Measurements from ENCODE around the gene TRPT1. TPM values are rescaled to one million over a fixed set of nuclear protein-coding genes. Genes with fewer than 3 reads are reported as not detected.
A peak's percentile ranks its signal among the peaks of the same experiment; 100 is the strongest.

Gene TRPT1
- total RNA-seq, 2 experiments from 2014 or later, result 33.7 to 41.5 TPM

DNA sequence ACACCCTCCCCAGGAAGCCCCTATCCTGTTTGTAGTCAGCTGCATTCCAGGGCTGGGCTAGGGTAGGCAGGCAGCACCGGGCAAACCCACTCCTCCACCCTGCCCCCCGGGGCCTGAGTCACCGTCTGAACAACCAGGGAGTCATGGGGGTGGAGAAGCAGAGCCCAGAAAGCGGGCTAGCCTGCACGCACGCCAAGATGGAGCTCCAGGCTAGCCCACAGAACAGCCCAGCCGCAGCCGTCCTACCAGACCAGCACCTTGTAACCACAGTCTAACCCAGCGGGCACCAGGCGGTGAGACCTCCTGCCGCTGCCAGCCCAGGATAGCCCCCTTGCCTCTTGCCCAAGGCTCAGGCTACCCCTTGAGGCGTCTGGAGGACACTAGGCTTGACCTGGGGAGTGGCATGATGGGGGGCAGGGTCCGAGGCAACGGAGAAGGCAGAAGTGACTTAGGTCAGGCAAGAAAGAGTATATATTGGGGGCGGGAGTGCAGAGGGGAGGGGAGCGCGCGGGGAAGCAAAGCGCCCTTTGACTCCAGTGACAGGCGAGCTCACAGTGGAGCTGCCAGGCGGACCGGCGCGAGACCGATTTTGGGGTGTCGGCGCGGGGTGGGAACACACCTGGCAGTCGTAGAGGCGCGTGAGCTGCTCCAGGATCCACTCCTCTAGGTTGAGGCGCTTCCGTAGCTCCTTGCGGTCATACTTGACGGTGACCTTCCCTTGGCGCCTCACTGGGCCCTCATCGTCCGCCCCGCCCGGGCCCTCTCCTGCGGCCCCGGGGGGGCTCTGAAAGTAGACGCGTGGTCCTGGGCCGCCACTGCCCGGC is 20.0 kb upstream of the TRPT1 start:
- H3K27ac Mint-ChIP-seq, result peak overlapping the region; percentile 93
- no peaks in the 10 kb centered on the region for H3K9me3 Mint-ChIP-seq
- DNase-seq (peak; percentile 90), ATAC-seq (peak; percentile 5)
- peak overlapping the region; percentile 94 for H3K4me3 Mint-ChIP-seq
- H3K4me1 Mint-ChIP-seq (ENCODE audit: low read depth), result peaks cover 30% of the 10 kb centered on the region
- peaks cover 28% of the 10 kb centered on the region for H3K36me3 Mint-ChIP-seq (ENCODE audit: low read depth)
- TF ChIP-seq, protein P1, sequence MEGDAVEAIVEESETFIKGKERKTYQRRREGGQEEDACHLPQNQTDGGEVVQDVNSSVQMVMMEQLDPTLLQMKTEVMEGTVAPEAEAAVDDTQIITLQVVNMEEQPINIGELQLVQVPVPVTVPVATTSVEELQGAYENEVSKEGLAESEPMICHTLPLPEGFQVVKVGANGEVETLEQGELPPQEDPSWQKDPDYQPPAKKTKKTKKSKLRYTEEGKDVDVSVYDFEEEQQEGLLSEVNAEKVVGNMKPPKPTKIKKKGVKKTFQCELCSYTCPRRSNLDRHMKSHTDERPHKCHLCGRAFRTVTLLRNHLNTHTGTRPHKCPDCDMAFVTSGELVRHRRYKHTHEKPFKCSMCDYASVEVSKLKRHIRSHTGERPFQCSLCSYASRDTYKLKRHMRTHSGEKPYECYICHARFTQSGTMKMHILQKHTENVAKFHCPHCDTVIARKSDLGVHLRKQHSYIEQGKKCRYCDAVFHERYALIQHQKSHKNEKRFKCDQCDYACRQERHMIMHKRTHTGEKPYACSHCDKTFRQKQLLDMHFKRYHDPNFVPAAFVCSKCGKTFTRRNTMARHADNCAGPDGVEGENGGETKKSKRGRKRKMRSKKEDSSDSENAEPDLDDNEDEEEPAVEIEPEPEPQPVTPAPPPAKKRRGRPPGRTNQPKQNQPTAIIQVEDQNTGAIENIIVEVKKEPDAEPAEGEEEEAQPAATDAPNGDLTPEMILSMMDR (IDR thresholded peaks at IDR 0.05), result no peak
- POLR2A ChIA-PET, result interaction anchor here (0.6 to 10.0 kb wide), 10 partner anchors 9 to 1608 kb away, joined by 3 to 132 read pairs (median 12); partner anchors contain the start of genes FERMT3, NUDT22, PRDX5 and TRMT112
- intact Hi-C loops (cut with micrococcal nuclease), result loop anchor here (10.0 kb wide), 1 partner anchor 59 kb away; the partner anchor contains the start of genes CATSPERZ and ESRRA
- H3K27me3 Mint-ChIP-seq, result no peaks in the 10 kb centered on the region
- CTCF ChIA-PET, result interaction anchor here (0.9 to 4.6 kb wide), 11 partner anchors 10 to 86 kb away, joined by 3 to 35 read pairs (median 6); partner anchors contain the start of genes CATSPERZ, FERMT3, NUDT22 and PRDX5

DNA sequence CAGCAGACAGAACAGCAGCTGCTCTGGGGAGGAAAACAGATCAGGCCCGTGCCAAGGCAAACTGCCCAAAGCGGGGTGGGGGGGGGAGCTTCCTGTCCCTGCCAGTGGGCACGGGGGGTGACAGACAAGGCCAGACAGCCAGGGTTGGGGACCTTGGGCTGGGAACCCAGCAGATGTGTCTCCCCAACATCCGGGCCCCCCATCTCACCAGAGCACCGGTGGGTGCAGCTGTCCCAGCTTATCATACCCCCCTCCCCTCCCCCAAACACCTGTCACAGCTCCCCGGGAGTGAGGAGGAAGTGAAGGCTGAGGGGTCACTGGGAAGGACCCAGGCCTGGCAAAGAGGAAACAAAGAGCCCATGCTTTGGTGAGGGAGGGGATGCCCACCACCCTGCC is 19.4 kb upstream of the TRPT1 start:
- H3K4me3 Mint-ChIP-seq, result peak overlapping the region; percentile 94
- peaks cover 28% of the 10 kb centered on the region for H3K4me1 Mint-ChIP-seq (ENCODE audit: low read depth)
- peak overlapping the region; percentile 93 for H3K27ac Mint-ChIP-seq
- TF ChIP-seq, protein P1 (IDR thresholded peaks at IDR 0.05), result no peak
- intact Hi-C loops (cut with micrococcal nuclease), result loop anchor here (10.0 kb wide), 1 partner anchor 59 kb away; the partner anchor contains the start of genes CATSPERZ and ESRRA
- ChIA-PET POLR2A (interaction anchor here (0.9 to 10.0 kb wide), 8 partner anchors 9 to 72 kb away, joined by 3 to 132 read pairs (median 17); partner anchors contain the start of genes FERMT3, NUDT22, PRDX5 and TRMT112), CTCF (interaction anchor here (0.9 to 4.6 kb wide), 8 partner anchors 11 to 87 kb away, joined by 3 to 35 read pairs (median 6); partner anchors contain the start of genes CATSPERZ, FERMT3, NUDT22 and PRDX5)
- DNase-seq (peak; percentile 59), ATAC-seq (no peak)
- no peaks in the 10 kb centered on the region for H3K9me3 Mint-ChIP-seq
- peaks cover 30% of the 10 kb centered on the region for H3K36me3 Mint-ChIP-seq (ENCODE audit: low read depth)
- no peaks in the 10 kb centered on the region for H3K27me3 Mint-ChIP-seq

DNA sequence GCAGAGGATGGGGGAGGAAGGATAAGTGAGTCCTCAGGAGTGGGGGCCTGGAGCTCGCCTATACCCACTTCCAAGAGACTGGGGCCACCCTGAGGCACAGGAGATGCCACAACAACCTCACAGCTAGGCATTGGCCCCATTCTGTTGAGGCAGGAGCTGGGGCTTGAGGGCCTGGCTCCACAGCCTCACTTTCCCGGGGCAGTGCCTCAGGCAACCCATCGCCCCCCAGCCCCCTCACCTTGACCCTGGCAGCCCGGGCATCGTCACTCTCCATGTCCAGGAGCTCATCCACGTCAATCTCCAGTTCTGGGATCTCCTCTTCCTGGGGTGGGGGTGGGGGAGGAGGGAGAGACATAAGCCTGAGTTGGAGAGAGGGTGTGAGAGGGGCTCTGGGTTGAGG is 19.0 kb upstream of the TRPT1 start:
- POLR2A ChIA-PET, result interaction anchor here (0.6 to 10.0 kb wide), 8 partner anchors 9 to 73 kb away, joined by 3 to 132 read pairs (median 17); partner anchors contain the start of genes FERMT3, NUDT22, PRDX5 and TRMT112
- intact Hi-C loops (cut with micrococcal nuclease), result loop anchor here (10.0 kb wide), 1 partner anchor 60 kb away; the partner anchor contains the start of genes CATSPERZ and ESRRA
- ATAC-seq (no peak), DNase-seq (no peak)
- Mint-ChIP-seq H3K4me1 (ENCODE audit: low read depth) (peaks cover 28% of the 10 kb centered on the region), H3K27me3 (no peaks in the 10 kb centered on the region), H3K27ac (peak overlapping the region; percentile 93), H3K9me3 (no peaks in the 10 kb centered on the region), H3K4me3 (peak overlapping the region; percentile 94), H3K36me3 (ENCODE audit: low read depth) (peaks cover 33% of the 10 kb centered on the region)
- CTCF ChIA-PET, result interaction anchor here (0.9 to 4.6 kb wide), 9 partner anchors 11 to 87 kb away, joined by 3 to 35 read pairs (median 7); partner anchors contain the start of genes CATSPERZ, FERMT3, NUDT22 and PRDX5
- TF ChIP-seq, protein P1 (IDR thresholded peaks at IDR 0.05), result no peak

DNA sequence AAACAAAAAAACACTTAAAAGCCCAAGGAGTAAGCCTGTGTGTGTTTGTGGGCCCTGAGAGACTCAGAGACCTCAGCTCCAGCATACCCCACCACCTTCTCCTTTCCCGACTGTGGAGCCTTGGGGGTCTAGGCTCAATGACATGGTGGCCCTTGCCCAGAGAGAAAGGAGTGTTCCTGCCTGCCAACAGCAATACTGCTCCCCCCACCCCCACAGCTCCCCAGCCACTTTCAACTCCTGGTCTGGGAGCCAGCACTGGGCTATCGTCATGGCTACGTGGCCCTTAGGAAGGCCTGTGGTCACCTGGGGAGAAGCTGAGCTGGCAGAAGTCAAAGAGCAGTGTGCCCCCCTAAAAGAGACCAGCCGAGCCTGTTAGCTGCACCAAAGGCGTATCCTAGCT is 18.1 kb upstream of the TRPT1 start:
- Mint-ChIP-seq H3K9me3 (no peaks in the 10 kb centered on the region), H3K4me1 (ENCODE audit: low read depth) (peaks cover 33% of the 10 kb centered on the region), H3K27ac (peak overlapping the region; percentile 45), H3K36me3 (ENCODE audit: low read depth) (peaks cover 37% of the 10 kb centered on the region), H3K27me3 (no peaks in the 10 kb centered on the region), H3K4me3 (peak overlapping the region; percentile 93)
- POLR2A ChIA-PET, result interaction anchor here (1.4 to 10.0 kb wide), 10 partner anchors 11 to 116 kb away, joined by 4 to 132 read pairs (median 10); partner anchors contain the start of genes FERMT3, NUDT22, PRDX5 and TRMT112
- no peak for ATAC-seq
- TF ChIP-seq, protein P1 (IDR thresholded peaks at IDR 0.05), result no peak
- CTCF ChIA-PET, result interaction anchor here (0.9 to 4.6 kb wide), 8 partner anchors 8 to 88 kb away, joined by 3 to 35 read pairs (median 8); partner anchors contain the start of genes CATSPERZ, FERMT3, NUDT22 and PLCB3
- intact Hi-C loops (cut with micrococcal nuclease), result loop anchor here (10.0 kb wide), 1 partner anchor 61 kb away; the partner anchor contains the start of genes CATSPERZ and ESRRA
- DNase-seq, result no peak

Measured in activated CD8-positive, alpha-beta T cell treated with anti-CD3 and anti-CD28 coated beads for 36 hours (primary cell).